ENCODE measurements around the gene SLC16A11.

Gene SLC16A11

GRCh38 chr17:7042501-7043181 lies 1.3 kb downstream of the SLC16A11 start:
- H3K27ac ChIP-seq, result no peak overlapping the region
- H3K4me3 ChIP-seq (ENCODE audit: low read depth in 1 of 2, low read length in 1 of 2), result peak overlapping the region; percentile 1 to 39
- H3K27me3 ChIP-seq, result peaks cover 78% of the 10 kb centered on the region
- no peaks in the 10 kb centered on the region for H3K36me3 ChIP-seq
- TF ChIP-seq CTCF (IDR thresholded peaks at IDR 0.05), result no peak
- peaks cover 31 to 41% of the 10 kb centered on the region in 2 experiments for H3K4me1 ChIP-seq (ENCODE audit: control insufficient read depth in 1 of 2, insufficient read depth in 1 of 2, low read depth in 1 of 2, low read length in 1 of 2)
- no peaks in the 10 kb centered on the region for H3K9me3 ChIP-seq

- H3K4me3 ChIP-seq (ENCODE audit: low read depth in 1 of 2, low read length in 1 of 2), result no peak overlapping the region
- H3K27ac ChIP-seq, result no peak overlapping the region
- peaks cover 70% of the 10 kb centered on the region for H3K27me3 ChIP-seq
- no peaks in the 10 kb centered on the region for H3K36me3 ChIP-seq
- no peak for TF ChIP-seq CTCF (IDR thresholded peaks at IDR 0.05)
- no peaks in the 10 kb centered on the region for H3K9me3 ChIP-seq
- H3K4me1 ChIP-seq (ENCODE audit: control insufficient read depth in 1 of 2, insufficient read depth in 1 of 2, low read depth in 1 of 2, low read length in 1 of 2), result peaks cover 29 to 37% of the 10 kb centered on the region in 2 experiments
Measured at GRCh38 chr17:7041607-7042500, 2.0 kb downstream of the SLC16A11 start.

GRCh38 chr17:7039832-7040231 lies 4.1 kb downstream of the SLC16A11 start:
- peaks cover 32 to 38% of the 10 kb centered on the region in 2 experiments for H3K4me1 ChIP-seq (ENCODE audit: control insufficient read depth in 1 of 2, insufficient read depth in 1 of 2, low read depth in 1 of 2, low read length in 1 of 2)

GRCh38 chr17:7038025-7038862 lies 5.6 kb downstream of the SLC16A11 start:
- Histone ChIP-seq H3K27ac (no peak overlapping the region), H3K4me3 (ENCODE audit: low read depth in 1 of 2, low read length in 1 of 2) (no peak overlapping the region), H3K4me1 (ENCODE audit: control insufficient read depth in 1 of 2, insufficient read depth in 1 of 2, low read depth in 1 of 2, low read length in 1 of 2) (peaks cover 25 to 31% of the 10 kb centered on the region in 2 experiments), H3K9me3 (no peaks in the 10 kb centered on the region), H3K27me3 (peaks cover 40% of the 10 kb centered on the region), H3K36me3 (no peaks in the 10 kb centered on the region)
- TF ChIP-seq CTCF (IDR thresholded peaks at IDR 0.05), result no peak

More at GRCh38 chr17:7039832-7040231, 4.1 kb downstream of the SLC16A11 start:
- peaks cover 55% of the 10 kb centered on the region for H3K27me3 ChIP-seq
- H3K9me3 ChIP-seq, result no peaks in the 10 kb centered on the region
- no peak for TF ChIP-seq CTCF (IDR thresholded peaks at IDR 0.05)
- no peaks in the 10 kb centered on the region for H3K36me3 ChIP-seq
- H3K27ac ChIP-seq, result no peak overlapping the region
- H3K4me3 ChIP-seq (ENCODE audit: low read depth in 1 of 2, low read length in 1 of 2), result no peak overlapping the region
